T-helper 22 cell (primary cell): ENCODE data around the gene C9orf50.

ENCODE experiments used
- DNase-seq: peaks from one replicate; pipeline ENCODE4 v3.0.0-alpha.2; 2020; ENCODE audit warnings: low read depth

Gene C9orf50

GRCh38 chr9:129570450-129571297, 50.2 kb downstream of the C9orf50 start:
- DNase-seq, result no peak

DNA sequence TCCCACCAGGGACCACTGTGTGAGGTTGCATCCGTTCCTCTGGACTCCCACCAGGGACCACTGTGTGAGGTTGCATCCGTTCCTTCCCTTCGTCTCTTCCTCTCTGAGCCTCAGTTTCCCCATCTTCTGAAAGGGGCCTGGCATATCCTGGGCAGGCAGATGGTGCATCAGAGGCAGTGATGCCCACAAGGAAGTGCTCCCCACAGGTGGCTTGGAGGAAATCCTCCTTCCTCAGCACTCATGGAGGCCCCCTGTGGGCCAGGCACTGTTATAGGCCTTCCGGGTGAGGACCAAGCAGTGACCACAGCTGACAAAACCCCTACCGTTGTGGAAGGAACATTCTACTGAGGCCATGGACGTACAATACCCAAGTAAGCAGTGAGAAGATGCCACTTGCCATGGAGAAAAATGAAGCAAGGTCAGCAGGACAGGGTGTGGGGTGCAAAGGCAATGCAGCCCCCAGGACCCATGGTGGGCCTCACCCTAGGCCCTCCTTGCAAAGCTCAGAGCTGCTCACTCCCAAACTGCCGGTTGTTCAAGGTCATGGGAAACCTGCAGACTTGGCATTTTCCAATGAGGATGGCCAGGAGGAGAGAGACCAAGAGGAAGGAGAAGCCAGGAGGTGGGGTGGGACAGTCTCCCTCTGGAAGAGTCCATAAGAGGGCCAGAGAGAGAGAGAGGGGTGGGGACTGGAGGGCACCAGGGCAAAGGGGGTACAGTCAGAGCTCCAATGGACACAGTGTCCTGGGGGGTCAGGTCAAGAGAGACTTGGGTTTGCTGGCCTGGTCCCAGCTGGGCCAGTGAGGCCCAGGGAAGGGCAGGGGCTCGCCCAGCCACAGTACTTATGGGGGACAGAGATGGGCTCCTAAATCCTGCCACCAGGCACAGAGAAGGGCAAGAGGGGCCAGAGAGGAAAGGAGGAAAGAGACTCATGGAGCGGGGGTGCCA, 51.1 kb downstream of the C9orf50 start:
- DNase-seq, result no peak

DNA sequence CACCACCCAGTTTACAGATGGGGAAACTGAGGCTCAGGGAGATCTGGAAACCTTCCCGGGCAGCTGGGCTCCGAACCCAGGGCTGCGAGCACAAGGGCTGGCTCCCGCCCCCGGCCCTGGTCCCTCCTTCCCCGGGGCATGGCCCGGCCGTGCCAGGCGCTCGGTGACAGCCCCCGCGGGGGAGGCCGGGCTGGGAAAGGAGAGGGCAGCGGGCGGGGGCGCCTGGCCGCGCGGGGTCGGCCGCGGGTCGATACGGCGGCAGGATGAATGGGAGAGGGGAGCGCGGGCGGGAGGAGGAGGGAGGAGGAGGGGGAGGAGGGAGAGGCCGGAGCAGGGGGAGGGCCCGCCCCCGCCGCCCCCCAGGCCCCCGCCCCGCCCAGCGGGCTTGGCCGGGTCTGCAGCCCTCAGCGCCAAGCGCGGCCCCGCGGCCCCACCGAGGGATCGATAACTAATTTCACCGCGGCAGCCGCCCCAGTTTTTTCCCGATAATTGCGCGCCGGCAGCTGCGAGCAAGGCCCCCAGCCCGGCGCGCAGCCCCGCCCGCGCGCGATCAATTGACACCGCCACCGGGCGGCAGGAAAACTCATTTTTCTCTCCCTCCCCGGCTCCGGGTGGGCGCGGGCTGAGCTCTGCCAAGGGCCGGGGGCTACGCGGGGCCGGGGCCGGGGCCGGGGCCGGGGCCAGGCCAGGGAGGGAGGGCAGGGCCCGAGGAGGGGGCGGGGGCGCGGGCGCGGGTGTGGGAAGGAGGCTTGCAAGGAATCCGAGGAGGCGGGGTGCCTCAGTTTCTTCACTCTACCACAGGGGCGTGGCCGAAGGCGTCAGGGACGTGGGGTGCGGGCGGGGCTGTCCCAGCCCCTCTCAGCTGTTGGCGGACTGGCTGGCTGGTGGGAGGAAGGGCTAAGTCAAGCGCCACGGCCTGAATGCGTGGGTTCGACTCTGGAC, 52.1 kb downstream of the C9orf50 start:
- no peak for DNase-seq

DNA sequence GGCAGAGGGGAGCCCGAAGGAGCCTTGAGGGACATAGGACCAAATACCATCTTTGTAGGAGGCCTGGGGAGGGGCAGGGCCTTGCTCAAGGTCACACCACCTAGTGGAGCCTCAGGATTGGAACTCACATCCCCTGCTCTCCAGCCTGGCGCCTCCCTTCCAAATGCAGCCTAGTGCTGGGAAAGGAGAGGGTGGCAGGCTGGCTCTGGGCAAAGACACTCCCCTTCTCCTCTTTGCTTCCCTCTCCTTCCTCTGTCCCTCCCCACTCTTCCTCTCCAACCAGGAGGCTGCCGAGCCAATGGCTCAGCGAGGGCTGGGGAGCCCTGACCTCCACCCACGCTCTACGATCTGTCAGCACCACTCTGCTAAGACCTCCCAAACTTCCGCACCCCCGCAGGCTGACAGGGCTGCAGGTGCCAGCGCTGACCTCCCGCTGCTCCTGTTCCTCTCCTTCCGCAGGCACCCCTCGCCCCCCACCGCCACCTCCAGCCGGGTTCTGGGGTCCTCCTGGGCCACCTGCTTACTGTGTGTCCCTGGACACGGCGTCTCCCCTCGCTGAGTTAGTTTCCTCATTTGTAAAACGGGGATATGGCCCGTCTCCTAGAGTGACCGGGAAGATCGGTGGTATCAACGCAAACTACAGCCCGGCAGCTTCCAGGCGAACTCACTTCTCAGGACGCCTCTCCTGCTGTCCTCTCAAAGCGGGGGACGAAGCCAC, 52.9 kb downstream of the C9orf50 start:
- no peak for DNase-seq

DNA sequence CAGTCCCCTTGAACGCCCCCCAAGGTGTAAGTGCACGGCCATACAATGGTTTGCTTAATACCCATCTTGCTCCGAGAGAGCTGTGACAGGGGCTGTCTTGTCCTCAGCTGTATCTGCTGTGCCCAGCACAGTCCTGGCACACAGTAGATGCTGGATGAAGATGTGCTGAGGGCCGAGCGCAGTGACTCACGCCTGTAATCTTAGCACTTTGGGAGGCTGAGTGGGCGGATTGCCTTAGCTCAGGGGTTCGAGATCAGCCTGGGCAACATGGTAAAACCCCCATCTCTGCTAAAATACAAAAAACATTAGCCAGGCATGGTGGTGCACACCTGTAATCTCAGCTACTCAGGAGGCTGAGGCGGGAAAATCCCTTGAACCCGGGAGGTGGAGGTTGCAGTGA, 53.6 kb downstream of the C9orf50 start:
- DNase-seq, result no peak

DNA sequence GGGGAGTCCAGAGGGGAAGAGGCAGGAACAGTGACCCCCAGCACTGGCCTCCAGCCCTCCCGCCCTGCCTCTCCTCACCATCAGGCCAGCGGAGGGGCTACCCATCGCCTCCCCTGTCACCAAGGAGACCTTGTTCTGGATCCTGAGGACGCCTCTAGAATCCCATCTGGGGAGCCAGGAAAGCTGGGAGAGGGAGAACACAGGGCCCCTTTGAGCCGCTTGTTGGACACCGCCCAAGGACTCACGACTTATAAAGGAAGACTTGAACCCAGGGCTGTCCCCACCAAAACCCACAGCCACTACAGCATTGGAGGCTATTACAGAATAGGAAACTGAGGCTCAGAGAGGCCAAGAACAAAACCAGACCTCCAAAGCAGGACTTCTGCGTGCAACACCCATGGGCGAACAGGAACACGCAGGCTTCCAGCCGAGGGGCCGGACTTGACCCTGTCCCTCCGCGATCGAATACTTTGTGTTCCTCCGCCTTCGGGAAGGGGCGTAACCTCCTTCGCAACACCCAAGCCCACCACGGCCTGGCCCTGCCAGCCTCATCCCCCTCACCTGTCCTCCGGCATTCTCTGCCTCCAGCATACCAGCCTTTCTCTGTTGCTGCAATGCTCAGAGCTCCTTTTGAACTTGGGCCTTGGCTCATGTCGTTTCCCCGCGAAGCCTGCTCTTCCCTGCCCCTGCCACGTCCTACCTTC, 54.2 kb downstream of the C9orf50 start:
- DNase-seq, result no peak

DNA sequence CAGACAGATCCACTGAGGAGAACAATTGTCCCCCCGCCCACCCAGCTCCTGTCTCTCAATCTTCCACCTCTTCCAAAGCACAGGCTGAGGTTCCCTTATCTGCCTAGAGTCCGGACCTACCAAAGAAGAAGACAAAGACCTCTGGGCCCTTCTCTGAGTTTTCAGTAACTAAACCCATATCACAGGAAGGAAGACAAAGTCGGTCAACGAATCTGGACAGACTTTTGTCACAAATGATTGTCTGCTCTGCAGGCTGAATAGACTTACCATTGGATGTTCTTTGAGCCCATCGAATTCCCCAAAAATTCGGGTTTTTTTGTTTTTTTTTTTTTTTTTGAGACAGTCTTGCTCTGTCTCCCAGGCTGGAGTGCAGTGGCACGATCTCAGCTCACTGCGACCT, 58.0 kb downstream of the C9orf50 start:
- DNase-seq, result no peak

DNA sequence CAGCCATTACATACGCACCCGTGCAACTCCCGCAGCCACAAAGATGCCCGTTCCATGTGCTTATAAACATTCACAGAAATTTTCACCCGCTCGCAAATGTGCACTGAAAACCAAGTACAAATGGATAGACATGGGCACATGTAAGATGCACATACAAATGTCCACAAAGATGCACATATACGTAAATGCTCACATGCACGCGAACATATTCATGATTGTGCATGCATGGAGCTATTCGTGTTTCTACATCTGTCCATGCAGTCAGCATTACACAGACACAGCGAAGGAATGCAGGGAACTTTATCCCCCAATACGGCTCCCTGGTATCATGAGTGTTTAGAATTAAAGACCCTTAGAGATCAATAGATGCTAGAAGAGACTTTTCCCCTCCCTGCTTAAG, 58.4 kb downstream of the C9orf50 start:
- DNase-seq, result no peak
